GM18868 (cell line): Measurements from ENCODE around the gene CAPN14.
A peak's percentile ranks its signal among the peaks of the same experiment; 100 is the strongest.

Experiments used
- ATAC-seq: cut with Tn5 transposase; IDR thresholded peaks from one replicate; pipeline ENCODE4 v1.9.1; 2021; ENCODE audit warnings: mild to moderate bottlenecking, moderate library complexity; ENCODE audit not compliant: unreplicated experiment

CAPN14 gene, protein sequence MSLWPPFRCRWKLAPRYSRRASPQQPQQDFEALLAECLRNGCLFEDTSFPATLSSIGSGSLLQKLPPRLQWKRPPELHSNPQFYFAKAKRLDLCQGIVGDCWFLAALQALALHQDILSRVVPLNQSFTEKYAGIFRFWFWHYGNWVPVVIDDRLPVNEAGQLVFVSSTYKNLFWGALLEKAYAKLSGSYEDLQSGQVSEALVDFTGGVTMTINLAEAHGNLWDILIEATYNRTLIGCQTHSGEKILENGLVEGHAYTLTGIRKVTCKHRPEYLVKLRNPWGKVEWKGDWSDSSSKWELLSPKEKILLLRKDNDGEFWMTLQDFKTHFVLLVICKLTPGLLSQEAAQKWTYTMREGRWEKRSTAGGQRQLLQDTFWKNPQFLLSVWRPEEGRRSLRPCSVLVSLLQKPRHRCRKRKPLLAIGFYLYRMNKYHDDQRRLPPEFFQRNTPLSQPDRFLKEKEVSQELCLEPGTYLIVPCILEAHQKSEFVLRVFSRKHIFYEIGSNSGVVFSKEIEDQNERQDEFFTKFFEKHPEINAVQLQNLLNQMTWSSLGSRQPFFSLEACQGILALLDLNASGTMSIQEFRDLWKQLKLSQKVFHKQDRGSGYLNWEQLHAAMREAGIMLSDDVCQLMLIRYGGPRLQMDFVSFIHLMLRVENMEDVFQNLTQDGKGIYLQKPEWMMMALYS

DNA sequence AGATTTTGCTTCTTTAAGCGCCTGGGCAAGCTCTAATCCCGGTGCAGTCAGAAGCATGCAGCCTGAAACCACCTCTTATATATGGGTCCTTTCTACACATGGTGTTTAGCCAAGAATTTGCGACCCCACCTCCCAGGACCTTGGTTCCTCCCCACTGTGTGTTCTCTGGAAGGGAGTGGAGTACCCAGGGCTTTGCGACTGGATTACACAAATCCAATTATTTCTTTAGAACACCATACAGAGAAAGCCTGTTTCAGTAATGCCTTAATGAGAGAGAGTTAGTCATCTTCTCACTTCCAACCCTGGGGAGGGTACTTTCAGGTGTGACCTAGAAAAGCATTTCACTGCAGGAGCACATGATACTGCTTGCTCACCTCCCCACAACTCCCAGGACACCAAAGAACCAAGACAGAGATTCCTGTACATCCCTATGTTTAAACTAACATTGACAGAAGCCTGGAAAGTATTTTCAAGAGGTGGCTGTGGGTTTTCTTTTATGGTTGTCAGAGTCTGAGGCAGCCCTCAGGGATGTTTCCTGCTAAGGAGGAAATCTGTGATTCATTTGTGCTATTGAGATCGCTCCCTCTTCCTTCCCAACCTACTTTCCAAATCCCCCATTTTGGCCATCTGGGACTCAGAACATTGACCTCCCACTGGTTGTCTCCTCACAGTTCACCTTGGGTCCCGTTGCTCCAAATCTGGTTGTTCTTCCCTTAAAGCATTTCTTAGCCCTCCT lies at the start of gene CAPN14:
TSS of gene CAPN14 (minus strand) at position 51 of the 736 bp plus-strand sequence. CDS start 12,068 bp downstream, outside the sequence.
- ATAC-seq, result peak; percentile 38

DNA sequence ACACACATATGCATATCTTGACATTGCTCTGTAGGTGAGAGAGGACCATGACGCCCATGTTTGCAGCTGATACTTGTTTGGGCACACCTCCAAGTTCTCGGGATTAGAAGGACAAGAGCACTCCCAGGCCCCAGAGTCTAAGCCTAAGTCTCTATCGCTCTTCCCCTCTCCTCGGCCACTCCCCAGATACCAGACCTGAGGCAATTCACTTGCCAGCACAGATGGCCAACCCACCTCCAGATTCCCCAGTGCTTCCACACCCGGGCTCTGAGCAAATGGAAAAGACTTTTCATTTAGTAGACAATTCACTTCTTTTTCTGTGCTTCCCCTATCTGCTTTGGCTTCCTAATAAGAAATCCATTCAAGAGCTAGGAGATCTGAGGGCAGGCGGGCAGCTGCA lies 49.5 kb upstream of the CAPN14 start:
- no peak for ATAC-seq

- no peak for ATAC-seq
Measured at GRCh38 chr2:31265234-31265633, 47.9 kb upstream of the CAPN14 start.

DNA sequence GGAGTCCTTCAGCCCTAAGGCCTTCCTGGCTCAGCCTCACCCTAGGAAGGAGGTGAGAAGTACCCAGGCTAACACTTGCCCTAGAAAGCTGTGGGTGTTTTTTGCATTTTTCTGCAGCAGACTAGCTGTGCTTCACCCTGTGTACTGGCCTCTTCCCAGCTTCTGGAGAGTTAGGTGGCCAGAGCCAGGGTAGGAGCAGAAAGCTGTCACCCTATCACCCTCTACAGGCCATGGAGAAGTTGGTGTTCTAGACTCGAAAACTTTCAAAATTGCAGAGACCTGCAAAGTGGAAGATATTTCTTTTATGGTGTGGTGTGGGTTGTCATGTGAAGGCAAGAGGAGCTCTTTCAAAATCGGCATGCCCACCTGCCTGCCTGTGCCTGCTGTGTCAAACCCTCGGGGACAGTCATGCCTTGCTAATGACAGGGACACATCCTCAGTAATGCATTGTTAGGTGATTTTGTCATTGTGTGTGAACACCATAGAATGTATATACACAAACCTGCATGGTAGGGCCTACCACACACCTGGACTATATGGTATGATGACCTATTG lies 46.4 kb upstream of the CAPN14 start:
- no peak for ATAC-seq

DNA sequence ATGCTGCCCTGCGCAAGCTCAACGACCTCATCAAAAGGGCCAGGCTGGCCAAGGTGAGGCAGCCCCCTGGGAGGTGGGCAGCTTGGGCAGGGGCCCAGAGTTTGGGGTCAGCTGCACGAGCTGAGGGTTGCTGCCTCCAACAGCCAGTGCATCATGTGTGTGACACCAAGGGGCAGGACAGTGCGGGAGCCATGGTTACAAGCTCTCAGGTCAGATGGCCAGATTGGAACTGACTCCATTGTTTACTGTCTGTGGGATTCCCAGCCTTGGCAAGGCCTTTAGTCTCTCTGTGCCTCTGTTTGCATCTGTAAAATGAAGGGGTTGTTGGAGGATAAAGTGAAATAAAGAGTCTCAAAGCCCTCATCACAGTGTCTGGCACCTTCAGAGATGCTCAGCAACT lies 43.6 kb upstream of the CAPN14 start:
- ATAC-seq, result no peak

GRCh38 chr2:31259075-31259474 lies 41.8 kb upstream of the CAPN14 start:
- ATAC-seq, result no peak

DNA sequence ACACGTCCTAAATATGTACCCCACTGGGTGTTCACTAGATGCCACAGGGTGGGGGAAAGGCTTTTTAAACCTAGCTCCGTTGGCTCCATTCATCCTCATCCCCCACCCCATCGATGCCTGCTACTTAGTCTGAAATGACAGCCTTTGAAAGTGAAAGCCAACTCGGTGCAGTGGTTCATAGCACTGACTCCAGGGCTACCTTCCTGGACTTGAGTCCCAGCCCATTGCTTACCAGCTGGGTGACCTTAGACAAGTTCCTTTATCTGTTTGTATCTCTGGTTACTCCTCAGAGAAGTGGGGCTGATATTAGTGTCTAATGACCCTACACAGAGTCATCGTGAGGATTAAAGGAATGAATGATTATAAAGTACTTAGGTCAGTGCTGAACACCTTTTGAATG lies 41.0 kb upstream of the CAPN14 start:
- ATAC-seq, result peak; percentile 44

DNA sequence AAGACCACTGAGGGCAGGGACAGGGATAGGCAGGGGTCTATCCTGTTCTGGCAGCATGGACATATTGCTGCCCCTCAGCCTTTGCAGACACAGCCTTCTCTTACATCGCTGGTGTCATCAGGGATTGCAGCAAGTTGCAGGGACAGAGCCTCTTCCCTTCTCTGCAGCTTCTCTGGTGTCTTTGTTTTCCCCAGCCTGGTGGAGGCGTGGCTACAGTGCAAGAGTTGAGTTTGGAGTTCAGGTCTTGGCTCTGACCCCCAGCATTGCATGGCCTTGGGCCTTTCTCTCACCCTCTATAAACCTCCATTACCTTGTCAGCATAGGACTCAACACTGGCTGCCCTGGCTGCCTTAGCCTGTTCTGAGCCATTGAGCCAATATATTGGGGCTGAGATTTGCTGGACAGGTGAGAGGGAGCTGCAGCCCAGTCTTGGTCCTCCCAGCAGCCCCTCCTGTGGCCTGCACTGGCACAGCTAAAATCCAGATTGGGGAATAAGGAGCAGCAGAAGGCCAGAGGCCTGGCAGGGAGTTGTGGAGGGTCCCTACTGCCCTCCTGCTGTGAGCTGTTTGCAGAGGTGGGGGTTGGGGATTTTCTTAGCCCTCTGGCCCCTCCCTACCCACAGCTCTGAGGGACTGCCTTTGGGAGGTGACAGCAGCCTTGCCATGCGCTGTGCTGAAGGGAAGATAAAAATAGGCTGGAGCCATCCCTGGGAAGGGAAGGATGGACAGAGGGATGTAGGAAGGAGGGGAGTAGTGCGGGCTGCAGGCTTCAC lies 39.5 kb upstream of the CAPN14 start:
- ATAC-seq, result peak; percentile 2

DNA sequence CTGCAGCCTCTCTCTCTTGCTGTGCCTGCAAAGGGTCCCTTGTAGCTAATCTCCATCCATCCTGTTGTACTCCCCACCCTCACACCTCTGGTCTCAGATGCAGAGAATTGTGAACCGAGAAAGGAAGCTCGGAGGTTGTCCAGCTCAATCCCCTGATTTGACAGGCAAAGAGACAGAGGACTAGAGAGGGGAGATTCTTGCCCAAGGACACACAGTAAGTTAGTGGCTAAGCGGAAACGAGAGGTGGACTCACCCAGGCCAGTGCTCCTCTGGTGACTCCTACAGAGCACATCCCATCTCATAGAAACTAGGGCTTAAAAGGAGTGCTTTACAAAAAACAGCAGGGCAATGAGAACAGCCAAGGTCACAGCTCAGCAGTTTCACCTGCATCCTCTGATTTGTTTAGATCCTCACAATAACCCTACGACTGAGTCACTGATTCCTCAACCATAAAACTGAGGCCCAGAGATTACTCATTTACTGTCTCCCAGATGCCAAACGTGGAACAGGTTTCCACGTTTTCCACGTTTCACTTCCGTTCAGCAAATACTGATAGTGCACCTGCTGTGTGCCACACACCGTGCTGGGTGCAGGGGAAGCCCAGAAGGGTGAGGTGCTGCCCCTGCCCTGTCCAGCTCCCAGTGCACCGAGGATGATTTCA lies 38.7 kb upstream of the CAPN14 start:
- ATAC-seq, result peak; percentile 64

DNA sequence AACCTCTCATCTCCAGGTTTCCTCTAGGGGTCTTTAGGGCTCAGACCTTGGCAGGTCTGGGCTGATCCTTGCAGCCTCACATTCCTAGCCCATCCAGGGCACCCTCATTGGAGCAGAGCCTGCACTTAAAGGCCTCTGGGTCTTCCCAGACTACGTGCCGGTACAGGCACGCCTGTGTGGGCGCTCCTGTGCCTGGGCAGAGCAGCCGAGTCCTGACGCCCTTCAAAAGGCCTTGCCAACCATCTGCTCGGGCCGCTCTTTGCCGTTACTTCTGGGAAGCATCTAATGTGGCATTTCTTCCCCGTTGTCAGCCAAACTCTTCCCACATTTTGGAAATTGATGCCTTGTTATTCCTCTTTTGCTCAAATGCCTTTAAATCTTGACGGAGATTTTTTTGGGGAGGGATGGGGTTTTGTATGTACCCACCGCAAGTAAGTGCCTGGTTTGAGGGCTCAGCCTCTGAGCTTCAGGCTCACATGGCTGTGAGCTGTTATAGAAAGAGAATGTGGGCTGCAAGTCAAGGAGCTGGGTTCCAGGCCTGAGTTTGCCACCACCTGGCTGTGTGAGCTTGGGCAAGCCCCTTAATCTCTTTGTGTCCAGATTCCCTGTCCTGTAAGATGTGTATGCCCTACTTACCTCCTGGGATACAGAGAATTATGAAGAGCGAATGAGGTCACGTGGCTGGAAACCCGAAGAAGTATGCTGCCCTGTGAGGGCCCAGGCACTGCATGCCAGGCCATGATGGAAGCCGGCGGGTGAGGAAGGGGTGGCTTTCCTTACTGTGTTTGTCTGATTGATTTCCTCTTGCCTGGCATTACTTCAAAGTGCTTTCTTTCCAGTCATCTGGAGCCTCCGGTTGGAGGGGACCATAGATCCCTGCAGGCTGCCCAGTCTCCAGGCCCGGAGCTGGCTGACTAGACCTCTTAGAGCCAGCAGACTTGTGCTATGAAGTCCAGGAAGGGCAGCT lies 37.2 kb upstream of the CAPN14 start:
- ATAC-seq, result no peak

DNA sequence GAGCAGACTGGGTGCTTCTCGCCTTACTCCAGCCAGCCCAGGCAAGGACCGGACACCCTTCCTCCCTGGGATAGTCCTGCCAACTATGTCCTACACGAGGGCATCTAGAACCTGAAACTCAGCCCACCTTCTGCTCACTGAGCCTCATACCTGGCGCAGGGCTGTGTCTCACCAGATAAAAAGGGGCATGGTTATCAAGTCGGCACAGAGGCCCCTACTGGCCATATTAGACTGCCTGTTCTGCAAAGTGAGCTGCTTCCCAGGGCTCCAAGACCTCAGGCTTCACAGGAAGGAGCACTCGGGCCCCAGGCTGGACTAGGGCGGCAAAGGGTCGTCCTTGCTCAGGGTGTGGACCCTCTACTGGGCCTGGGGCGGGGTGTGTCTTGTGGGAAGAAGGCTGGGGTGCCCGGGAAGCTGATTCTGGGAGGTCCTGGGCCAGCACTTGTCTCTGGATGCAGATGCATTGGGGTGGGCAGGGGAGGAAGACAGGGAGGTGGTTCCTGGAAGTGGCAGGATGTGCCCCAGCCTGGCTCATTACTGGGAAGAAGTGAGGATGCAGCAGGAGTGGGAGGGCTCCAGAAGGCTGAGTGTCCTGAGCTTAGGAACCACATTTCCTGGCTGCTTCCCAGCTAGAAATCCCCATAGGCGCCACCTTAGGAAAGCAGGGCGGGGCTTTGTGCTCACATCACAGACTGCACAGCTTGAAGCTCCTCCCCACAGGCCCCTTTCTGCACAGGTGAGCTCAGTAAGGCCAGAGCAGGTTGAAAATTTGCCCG lies 36.2 kb upstream of the CAPN14 start:
- no peak for ATAC-seq

DNA sequence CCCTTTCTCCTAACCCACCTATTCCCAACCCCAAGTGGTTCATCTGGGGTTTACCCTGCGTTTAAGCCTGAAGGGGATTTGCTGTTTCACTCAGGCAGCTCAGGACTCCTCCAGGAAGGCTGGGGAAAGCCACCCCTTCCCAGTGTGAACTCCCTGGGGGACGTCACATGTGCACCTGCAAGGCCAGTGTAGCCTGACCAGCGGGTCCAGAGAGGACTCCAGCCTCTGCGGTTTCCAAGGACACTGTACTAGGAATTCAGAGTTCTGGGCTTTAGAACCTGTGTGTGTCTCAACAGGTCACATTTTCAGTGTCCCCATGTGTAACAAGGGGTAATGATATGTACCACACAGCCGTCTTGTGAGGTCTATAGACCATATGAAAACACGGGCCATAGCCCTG lies 34.5 kb upstream of the CAPN14 start:
- ATAC-seq, result no peak

DNA sequence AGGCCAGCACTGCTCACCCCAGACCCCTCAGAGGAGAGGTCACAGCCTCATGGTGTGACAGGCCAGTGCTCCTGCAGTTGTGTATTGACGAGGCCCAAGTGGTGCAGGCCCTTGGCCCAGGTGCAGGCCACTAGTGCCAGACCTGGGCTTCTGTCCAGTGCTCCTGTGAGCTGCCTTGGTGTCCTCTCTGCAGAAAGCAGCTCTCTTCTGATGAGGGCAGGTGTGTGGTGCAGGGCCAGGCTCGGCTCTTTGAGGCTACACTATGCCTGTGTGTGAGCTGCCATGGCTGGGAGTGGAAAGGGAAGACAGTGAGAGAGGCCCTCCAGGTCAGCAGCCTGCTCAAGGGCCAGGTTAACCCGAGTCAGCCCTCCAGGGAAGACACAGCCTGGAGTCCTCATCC lies 33.7 kb upstream of the CAPN14 start:
- ATAC-seq, result no peak

DNA sequence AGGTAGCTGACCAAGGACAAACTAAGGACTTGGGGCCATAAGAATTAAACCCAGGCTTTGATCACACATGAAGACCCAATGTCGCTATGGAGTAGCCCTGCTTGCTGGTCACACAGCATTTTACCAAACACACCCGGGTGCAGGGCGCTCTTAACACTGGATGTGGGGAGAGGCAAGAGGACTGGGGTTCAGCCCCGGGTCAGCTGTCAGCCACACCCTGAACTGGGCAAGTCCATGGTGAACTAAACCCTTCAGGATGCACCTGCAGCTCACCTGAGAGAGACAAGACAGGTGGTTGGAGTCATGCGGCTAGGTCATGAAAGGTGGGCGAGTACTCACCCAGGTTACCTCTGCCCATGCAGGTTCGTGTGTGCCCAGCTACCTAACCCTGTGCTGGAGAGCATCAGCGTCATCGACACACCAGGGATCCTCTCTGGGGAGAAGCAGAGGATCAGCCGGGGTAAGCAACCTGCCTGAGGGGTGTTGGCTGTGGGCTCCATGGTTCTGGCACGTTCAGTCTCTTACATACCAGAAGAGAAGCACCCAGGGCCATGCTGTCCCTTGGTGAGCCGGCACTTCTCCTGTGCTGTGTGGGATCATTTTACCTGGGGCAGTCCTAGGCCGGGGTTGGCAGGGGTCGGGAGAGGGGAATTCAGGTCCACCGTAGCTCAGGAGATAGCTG lies 31.8 kb upstream of the CAPN14 start:
- no peak for ATAC-seq

GRCh38 chr2:31248139-31248538 lies 30.8 kb upstream of the CAPN14 start:
- ATAC-seq, result no peak

- ATAC-seq, result no peak
Measured at GRCh38 chr2:31247711-31248110, 30.4 kb upstream of the CAPN14 start.

DNA sequence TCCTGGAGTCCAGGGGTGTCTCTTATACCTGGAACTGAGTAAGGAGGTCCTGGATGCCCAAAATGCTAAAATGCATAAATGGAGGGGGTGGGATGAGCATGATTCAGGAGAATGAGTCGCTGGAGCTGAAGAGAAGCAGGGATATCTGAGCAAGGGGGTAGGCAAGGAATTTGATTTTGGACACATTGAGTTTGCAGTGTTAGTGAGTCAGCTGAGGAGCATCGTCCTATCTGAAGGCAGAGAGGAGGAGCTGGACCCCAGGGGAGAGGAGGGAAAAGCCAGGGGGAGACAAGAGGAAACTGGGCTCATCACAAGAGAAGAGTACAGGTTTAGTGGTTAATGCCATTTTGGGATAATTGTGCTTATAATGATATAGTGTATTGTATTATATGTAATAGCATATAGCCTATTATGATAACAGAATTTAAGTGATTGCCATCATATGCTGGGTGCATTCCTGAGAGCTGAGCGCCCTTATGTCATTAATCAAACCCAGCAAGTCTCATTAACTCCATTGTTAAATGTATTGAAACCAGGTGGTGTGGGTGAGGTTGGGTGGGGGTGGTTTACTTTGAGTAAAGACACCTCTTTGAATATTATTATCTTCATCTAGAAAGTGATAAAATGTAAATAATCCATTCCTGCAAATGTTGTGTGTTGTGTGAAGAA lies 29.0 kb upstream of the CAPN14 start:
- no peak for ATAC-seq
